ENCODE results near the gene ANKLE1.

ANKLE1 gene

DNA sequence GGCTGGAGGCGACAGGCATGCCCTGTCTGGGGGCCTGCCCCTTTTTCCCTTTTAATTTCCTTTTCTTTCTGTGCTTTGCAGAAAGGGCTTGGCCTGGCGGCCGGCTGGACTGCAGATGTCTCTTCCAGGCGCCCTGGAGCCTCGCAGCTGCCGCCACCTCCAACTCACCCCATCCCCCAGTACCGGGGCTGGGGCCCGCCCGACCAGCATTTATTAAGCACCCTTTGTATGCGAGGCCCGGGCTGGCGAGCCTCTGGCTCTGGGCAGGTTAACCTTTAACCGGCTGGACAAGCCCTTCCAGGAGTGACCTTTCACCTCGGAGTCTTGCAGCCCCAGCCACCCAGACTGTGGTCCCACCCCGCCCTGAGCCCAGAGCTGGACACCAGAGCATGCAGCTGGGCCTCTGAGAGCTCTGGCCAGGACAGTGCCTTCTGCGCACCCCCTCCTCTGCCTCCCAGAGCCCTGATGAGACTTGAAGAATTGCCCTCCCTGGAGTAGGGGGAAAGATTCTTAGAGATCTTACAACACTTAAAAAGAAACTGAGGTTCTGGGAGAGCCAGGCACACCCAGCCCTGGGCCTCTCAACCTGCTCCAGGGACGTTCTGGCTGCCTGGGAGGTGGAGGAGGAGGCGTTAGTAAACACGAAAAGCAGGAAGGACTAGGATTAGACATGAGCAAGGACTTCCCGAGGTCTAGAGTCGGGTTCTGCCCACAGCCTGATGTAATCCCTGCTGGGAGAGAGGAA is 34.8 kb upstream of the ANKLE1 start:
- TF ChIP-seq, protein P1, sequence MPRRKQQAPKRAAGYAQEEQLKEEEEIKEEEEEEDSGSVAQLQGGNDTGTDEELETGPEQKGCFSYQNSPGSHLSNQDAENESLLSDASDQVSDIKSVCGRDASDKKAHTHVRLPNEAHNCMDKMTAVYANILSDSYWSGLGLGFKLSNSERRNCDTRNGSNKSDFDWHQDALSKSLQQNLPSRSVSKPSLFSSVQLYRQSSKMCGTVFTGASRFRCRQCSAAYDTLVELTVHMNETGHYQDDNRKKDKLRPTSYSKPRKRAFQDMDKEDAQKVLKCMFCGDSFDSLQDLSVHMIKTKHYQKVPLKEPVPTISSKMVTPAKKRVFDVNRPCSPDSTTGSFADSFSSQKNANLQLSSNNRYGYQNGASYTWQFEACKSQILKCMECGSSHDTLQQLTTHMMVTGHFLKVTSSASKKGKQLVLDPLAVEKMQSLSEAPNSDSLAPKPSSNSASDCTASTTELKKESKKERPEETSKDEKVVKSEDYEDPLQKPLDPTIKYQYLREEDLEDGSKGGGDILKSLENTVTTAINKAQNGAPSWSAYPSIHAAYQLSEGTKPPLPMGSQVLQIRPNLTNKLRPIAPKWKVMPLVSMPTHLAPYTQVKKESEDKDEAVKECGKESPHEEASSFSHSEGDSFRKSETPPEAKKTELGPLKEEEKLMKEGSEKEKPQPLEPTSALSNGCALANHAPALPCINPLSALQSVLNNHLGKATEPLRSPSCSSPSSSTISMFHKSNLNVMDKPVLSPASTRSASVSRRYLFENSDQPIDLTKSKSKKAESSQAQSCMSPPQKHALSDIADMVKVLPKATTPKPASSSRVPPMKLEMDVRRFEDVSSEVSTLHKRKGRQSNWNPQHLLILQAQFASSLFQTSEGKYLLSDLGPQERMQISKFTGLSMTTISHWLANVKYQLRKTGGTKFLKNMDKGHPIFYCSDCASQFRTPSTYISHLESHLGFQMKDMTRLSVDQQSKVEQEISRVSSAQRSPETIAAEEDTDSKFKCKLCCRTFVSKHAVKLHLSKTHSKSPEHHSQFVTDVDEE (CRISPR knock-in tag; IDR thresholded peaks at IDR 0.05) = no peak; the same call in 1 of the 2 replicates
- TF ChIP-seq ZC3H10 (CRISPR knock-in tag; IDR thresholded peaks at IDR 0.05) = no peak
- no peak for TF ChIP-seq ZNF70 (CRISPR knock-in tag; IDR thresholded peaks at IDR 0.05)
- no peak for TF ChIP-seq SNAI2 (CRISPR knock-in tag; IDR thresholded peaks at IDR 0.05)
- no peak for TF ChIP-seq GLIS3 (CRISPR knock-in tag; IDR thresholded peaks at IDR 0.05)
- TF ChIP-seq, protein P2, sequence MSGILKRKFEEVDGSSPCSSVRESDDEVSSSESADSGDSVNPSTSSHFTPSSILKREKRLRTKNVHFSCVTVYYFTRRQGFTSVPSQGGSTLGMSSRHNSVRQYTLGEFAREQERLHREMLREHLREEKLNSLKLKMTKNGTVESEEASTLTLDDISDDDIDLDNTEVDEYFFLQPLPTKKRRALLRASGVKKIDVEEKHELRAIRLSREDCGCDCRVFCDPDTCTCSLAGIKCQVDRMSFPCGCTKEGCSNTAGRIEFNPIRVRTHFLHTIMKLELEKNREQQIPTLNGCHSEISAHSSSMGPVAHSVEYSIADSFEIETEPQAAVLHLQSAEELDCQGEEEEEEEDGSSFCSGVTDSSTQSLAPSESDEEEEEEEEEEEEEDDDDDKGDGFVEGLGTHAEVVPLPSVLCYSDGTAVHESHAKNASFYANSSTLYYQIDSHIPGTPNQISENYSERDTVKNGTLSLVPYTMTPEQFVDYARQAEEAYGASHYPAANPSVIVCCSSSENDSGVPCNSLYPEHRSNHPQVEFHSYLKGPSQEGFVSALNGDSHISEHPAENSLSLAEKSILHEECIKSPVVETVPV (CRISPR knock-in tag; IDR thresholded peaks at IDR 0.05) = 0 out of 2 replicates have a peak, but pooled peaks have one; percentile 16
- peak; percentile 84; the same call in 1 of the 2 replicates for TF ChIP-seq TCF4 (CRISPR knock-in tag; IDR thresholded peaks at IDR 0.05; ENCODE audit: borderline replicate concordance)
- no peak for TF ChIP-seq TOX (CRISPR knock-in tag; IDR thresholded peaks at IDR 0.05; ENCODE audit: borderline replicate concordance)
- TF ChIP-seq PPARA (CRISPR knock-in tag; IDR thresholded peaks at IDR 0.05; ENCODE audit: borderline replicate concordance) = no peak
- no peak for TF ChIP-seq BACH2 (CRISPR knock-in tag; IDR thresholded peaks at IDR 0.05; ENCODE audit: borderline replicate concordance)
- TF ChIP-seq ZNF565 (CRISPR knock-in tag; conservative IDR thresholded peaks at IDR 0.05; ENCODE audit: low read depth) = no peak
- TF ChIP-seq ZFP3 (CRISPR knock-in tag; IDR thresholded peaks at IDR 0.05) = no peak
- no peak for TF ChIP-seq ISL1 (CRISPR knock-in tag; IDR thresholded peaks at IDR 0.05)
- TF ChIP-seq, protein P3, sequence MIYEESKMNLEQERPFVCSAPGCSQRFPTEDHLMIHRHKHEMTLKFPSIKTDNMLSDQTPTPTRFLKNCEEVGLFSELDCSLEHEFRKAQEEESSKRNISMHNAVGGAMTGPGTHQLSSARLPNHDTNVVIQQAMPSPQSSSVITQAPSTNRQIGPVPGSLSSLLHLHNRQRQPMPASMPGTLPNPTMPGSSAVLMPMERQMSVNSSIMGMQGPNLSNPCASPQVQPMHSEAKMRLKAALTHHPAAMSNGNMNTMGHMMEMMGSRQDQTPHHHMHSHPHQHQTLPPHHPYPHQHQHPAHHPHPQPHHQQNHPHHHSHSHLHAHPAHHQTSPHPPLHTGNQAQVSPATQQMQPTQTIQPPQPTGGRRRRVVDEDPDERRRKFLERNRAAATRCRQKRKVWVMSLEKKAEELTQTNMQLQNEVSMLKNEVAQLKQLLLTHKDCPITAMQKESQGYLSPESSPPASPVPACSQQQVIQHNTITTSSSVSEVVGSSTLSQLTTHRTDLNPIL (CRISPR knock-in tag; IDR thresholded peaks at IDR 0.05; ENCODE audit: low read depth) = no peak
- no peak for TF ChIP-seq ESRRG (CRISPR knock-in tag; IDR thresholded peaks at IDR 0.05)
- peak; percentile 56 for ATAC-seq

DNA sequence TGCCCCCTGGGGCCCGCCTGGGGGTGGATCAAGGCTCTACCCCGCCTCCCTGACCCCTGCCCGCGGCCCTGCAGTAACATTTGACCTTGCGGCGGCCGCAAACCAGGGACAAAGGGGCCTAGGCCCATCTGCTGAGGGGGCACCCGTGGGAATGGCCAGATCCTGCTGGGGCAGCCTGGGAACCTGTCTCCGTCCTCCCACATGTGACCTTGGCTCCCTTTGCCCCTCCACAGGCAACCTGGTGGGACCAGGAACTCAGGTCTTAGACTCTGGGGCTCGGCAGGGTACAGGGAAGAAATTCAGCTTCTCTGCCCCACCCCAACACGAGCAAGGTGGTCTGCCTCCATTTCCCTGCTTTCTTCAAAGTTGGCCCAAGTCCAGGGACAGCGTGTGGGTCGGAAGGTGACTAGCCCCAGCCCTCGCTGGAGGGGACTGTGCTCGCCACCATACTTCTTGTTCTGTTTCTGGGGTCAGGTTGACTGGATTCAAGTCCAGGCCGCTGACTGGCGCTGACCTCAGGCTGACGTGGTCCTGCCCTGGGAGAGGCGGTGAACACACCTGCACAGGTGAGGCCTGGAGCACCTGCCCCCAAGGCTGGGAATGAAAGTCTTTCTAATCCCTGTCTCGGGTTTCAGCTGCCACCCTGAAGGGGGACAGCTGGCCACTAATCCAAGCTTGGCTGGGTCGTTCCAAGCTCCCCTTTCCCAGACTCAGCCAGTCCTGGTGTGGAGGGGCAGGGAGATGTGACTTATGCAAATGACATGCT is 33.5 kb upstream of the ANKLE1 start:
- TF ChIP-seq ZNF70 (CRISPR knock-in tag; IDR thresholded peaks at IDR 0.05) (no peak), RARB (CRISPR knock-in tag; IDR thresholded peaks at IDR 0.05) (no peak)
- ATAC-seq = no peak

DNA sequence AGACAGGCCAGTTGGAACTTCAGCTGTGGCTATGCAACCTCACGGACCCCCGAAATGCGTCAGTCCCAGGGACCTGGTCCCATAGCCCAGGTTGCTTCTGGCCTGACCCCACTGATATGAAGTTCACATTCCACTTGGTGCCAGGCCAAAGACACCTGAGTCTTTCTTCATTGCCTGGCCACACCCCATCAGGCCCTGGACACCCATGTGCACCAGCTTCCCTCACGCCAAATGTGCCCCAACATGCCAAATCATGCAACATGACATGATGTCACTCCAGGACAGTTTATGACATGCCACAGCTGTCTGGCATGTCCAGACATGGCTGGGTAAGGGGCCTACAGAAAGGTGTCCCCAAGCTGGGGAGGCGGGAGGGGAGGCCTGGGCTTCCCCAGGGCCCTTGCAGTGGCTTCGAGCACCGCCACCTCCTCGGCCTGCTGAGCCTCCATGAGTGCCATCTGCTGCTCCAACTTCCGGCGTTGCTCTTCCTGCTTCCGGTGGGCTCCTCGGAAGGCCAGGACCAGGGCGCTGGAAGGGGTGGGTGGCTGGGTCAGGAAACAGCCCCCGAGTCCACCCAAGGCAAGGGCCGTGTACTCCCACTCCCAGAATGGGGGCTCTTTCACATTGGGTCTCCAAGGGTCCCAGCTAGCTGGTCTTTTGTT is 31.7 kb upstream of the ANKLE1 start:
- no peak for ATAC-seq
- TF ChIP-seq GLIS3 (CRISPR knock-in tag; IDR thresholded peaks at IDR 0.05) (no peak), ZC3H10 (CRISPR knock-in tag; IDR thresholded peaks at IDR 0.05) (no peak), TOX (CRISPR knock-in tag; IDR thresholded peaks at IDR 0.05; ENCODE audit: borderline replicate concordance) (no peak), PPARA (CRISPR knock-in tag; IDR thresholded peaks at IDR 0.05; ENCODE audit: borderline replicate concordance) (no peak), RARB (CRISPR knock-in tag; IDR thresholded peaks at IDR 0.05) (no peak), BACH2 (CRISPR knock-in tag; IDR thresholded peaks at IDR 0.05; ENCODE audit: borderline replicate concordance) (no peak), ZFP3 (CRISPR knock-in tag; IDR thresholded peaks at IDR 0.05) (no peak)
- TF ChIP-seq, protein P1 (CRISPR knock-in tag; IDR thresholded peaks at IDR 0.05) = no peak
- TF ChIP-seq, protein P4, sequence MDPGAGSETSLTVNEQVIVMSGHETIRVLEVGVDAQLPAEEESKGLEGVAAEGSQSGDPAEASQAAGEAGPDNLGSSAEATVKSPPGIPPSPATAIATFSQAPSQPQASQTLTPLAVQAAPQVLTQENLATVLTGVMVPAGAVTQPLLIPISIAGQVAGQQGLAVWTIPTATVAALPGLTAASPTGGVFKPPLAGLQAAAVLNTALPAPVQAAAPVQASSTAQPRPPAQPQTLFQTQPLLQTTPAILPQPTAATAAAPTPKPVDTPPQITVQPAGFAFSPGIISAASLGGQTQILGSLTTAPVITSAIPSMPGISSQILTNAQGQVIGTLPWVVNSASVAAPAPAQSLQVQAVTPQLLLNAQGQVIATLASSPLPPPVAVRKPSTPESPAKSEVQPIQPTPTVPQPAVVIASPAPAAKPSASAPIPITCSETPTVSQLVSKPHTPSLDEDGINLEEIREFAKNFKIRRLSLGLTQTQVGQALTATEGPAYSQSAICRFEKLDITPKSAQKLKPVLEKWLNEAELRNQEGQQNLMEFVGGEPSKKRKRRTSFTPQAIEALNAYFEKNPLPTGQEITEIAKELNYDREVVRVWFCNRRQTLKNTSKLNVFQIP (CRISPR knock-in tag; IDR thresholded peaks at IDR 0.05; ENCODE audit: borderline replicate concordance, low read depth) = no peak
- TF ChIP-seq, protein P3 (CRISPR knock-in tag; IDR thresholded peaks at IDR 0.05; ENCODE audit: low read depth) = no peak
- TF ChIP-seq, protein P2 (CRISPR knock-in tag; IDR thresholded peaks at IDR 0.05) = no peak
